ENCODE data around the gene RNF123. TPM values are rescaled to one million over a fixed set of nuclear protein-coding genes. Genes with fewer than 3 reads are reported as not detected.

Gene RNF123
- total RNA-seq, 1 donor, result 19.4 TPM

Small RNA genes within 50 kb of the gene (small RNA-seq; reads per million reads assigned to genes)
- gene AMIGO3 (not detected), gene COX6CP14 (not detected)

Other genes with a start within 250 kb of the RNF123 start
- 34.1 and 63.4 TPM in 2 replicates for gene DAG1, start 219.3 kb upstream of the RNF123 start, total RNA-seq (ENCODE audit: low replicate concordance)
- 0.08 and 0.27 TPM in 2 replicates for gene BSN, start 135.1 kb upstream of the RNF123 start, total RNA-seq (ENCODE audit: low replicate concordance)
- gene APEH, start 15.2 kb upstream of the RNF123 start, total RNA-seq (ENCODE audit: low replicate concordance), result 41.1 and 87.7 TPM in 2 replicates
- 2.9 and 4.7 TPM in 2 replicates for gene MST1, start 83 bp upstream of the RNF123 start, total RNA-seq (ENCODE audit: low replicate concordance)
- 0.27 and 0.65 TPM in 2 replicates for gene AMIGO3, start 30.1 kb downstream of the RNF123 start, total RNA-seq (ENCODE audit: low replicate concordance)
- gene GMPPB, start 34.4 kb downstream of the RNF123 start, total RNA-seq (ENCODE audit: low replicate concordance), result 14.3 and 31.0 TPM in 2 replicates
- 29.6 TPM in 2 replicates for gene IP6K1, start 97.0 kb downstream of the RNF123 start, total RNA-seq (ENCODE audit: low replicate concordance)
- 0.09 TPM in 1 of 2 replicates, not detected in the other for gene CDHR4, start 110.3 kb downstream of the RNF123 start, total RNA-seq (ENCODE audit: low replicate concordance)
- gene INKA1, start 113.7 kb downstream of the RNF123 start, total RNA-seq (ENCODE audit: low replicate concordance), result 4.4 and 9.5 TPM in 2 replicates
- gene UBA7, start 124.4 kb downstream of the RNF123 start, total RNA-seq (ENCODE audit: low replicate concordance), result 22.8 and 69.4 TPM in 2 replicates
- 1.3 and 7.7 TPM in 2 replicates for gene TRAIP, start 167.0 kb downstream of the RNF123 start, total RNA-seq (ENCODE audit: low replicate concordance)
- not detected in 2 replicates for gene CAMKV, start 180.3 kb downstream of the RNF123 start, total RNA-seq (ENCODE audit: low replicate concordance)
- gene MST1R, start 214.3 kb downstream of the RNF123 start, total RNA-seq (ENCODE audit: low replicate concordance), result 0.81 and 1.3 TPM in 2 replicates
- gene MON1A, start 240.3 kb downstream of the RNF123 start, total RNA-seq (ENCODE audit: low replicate concordance), result 3.4 and 12.8 TPM in 2 replicates